Urinary bladder (tissue), 4 donors: ENCODE results near the gene B4GALNT4. TPM values are rescaled to one million over a fixed set of nuclear protein-coding genes. Genes with fewer than 3 reads are reported as not detected.
A peak's percentile ranks its signal among the peaks of the same experiment; 100 is the strongest.
"Not testable (repeated sequence)": the region's sequence is repeated elsewhere in the genome, so short reads cannot be mapped to it uniquely, and the experiment has no call there.

Experiments
- DNase-seq: peaks from one replicate; pipeline ENCODE4 v3.0.0-alpha.2; 2015; ENCODE audit errors: extremely low spot score
- H3K27ac ChIP-seq: one replicate; pipeline ENCODE4 v1.5.1; 2013; ENCODE audit warnings: low read depth, mild to moderate bottlenecking, moderate library complexity
- H3K36me3 ChIP-seq: one replicate; pipeline ENCODE4 v1.6.1; 2013; ENCODE audit warnings: mild to moderate bottlenecking, moderate library complexity; ENCODE audit not compliant: insufficient read depth
- H3K4me1 ChIP-seq: one replicate; pipeline ENCODE4 v1.6.1; 2013; ENCODE audit warnings: mild to moderate bottlenecking, moderate library complexity; ENCODE audit not compliant: insufficient read depth
- H3K4me3 ChIP-seq: one replicate; pipeline ENCODE4 v1.5.1; 2013; ENCODE audit warnings: low read depth, low read length
- WGBS: extraction: QIAGEN DNeasy Blood & Tissue Kit; methylation state at CpG from one replicate; pipeline ENCODE4 v1.1.7; 2013; 5-methylcytosine and 5-hydroxymethylcytosine counted together
- polyA plus RNA-seq: library from polyadenylated mRNA; stranded (reverse); fragments of 200-250 nt; gene quantifications from one replicate; pipeline ENCODE4 v1.2.3, GENCODE V29; 2013
- total RNA-seq: library from RNA; depleted of rRNA; stranded (reverse); fragments of >200 nt; gene quantifications from one replicate; pipeline ENCODE4 v1.2.3, GENCODE V29; 2014
- donor health status: healthy with polysubstance abuse.
- donor health status: healthy.

Gene B4GALNT4
- total and polyA plus RNA-seq, 2 donors = 5.1 to 13.4 TPM

DNA sequence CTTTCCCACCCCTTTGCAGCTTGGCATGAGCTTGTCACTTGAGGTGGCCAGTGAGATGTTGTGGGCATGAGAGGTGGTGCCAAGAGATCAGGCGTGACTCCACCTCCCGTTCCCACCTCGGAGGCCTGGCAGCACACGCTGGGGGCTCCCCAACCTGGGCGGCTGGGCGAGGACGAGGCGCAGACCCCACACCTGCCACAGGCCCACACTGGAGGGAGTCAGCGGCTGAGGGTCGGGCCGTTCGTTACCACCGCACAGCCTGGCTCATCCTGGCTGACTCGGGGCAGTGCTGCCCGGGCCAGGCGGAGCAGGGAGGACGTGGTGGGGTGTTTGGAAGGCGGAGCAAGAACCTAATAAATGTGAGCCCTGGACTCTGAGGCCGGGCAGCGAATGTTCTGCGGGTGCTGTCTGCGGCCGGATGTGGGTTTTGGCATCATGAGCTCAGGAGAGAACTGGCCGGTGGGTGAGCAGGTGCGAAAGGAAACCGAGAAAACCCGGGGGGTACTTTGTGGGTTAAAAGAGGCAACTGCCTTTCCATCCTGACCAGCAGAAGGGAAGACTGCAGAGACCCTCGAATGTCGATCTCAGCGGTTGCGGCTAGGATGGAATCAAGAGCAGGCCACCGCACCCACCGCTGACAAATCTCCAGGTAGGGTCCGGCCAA is 38.5 kb upstream of the B4GALNT4 start:
- Histone ChIP-seq H3K4me1 (no peaks in the 10 kb centered on the region), H3K27ac (no peak overlapping the region), H3K4me3 (no peak overlapping the region), H3K36me3 (no peaks in the 10 kb centered on the region)
- WGBS = 87% methylated on average over 34 of the region's 34 CpGs
- DNase-seq = no peak

DNA sequence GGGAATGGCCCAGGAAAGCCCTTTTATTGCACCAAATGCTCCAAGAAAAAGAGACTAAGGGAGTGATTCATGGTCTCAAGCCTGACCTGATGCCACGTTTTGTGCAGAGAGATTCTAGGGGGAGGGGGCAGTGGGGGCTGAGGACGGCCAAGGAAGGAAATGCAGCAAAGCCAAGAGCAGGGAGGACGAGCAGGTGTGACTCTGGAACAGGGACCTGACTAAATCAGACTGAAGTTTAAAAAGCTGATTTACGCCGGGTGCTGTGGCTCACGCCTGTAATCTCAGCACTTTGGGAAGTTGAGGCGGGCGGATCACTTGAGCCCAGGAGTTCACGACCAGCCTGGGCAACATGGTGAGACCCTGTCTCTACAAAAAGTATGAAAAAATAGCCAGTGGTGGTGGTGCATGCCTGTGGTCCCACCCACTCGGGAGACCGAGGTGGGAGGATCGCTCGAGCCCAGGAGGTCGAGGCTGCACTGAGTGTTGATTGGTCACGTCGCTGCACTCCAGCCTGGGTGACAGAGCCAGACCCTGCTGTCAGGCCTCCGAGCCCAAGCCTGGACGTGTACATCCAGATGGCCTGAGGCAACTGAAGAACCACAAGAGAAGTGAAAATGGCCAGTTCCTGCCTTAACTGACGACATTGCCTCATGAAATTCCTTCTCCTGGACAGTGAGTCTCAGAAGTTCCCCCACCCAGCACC is 37.8 kb upstream of the B4GALNT4 start:
- H3K4me3 ChIP-seq = no peak overlapping the region
- H3K4me1 ChIP-seq = no peaks in the 10 kb centered on the region
- DNase-seq = no peak
- WGBS = 86% methylated on average over 19 of the region's 19 CpGs
- H3K36me3 ChIP-seq = no peaks in the 10 kb centered on the region
- no peak overlapping the region for H3K27ac ChIP-seq

GRCh38 chr11:332651-333480 is 36.4 kb upstream of the B4GALNT4 start:
- H3K4me1 ChIP-seq = no peaks in the 10 kb centered on the region
- H3K4me3 ChIP-seq = no peak overlapping the region
- no peaks in the 10 kb centered on the region for H3K36me3 ChIP-seq
- H3K27ac ChIP-seq = no peak overlapping the region
- WGBS = 94% methylated on average over 23 of the region's 23 CpGs
- DNase-seq = no peak

DNA sequence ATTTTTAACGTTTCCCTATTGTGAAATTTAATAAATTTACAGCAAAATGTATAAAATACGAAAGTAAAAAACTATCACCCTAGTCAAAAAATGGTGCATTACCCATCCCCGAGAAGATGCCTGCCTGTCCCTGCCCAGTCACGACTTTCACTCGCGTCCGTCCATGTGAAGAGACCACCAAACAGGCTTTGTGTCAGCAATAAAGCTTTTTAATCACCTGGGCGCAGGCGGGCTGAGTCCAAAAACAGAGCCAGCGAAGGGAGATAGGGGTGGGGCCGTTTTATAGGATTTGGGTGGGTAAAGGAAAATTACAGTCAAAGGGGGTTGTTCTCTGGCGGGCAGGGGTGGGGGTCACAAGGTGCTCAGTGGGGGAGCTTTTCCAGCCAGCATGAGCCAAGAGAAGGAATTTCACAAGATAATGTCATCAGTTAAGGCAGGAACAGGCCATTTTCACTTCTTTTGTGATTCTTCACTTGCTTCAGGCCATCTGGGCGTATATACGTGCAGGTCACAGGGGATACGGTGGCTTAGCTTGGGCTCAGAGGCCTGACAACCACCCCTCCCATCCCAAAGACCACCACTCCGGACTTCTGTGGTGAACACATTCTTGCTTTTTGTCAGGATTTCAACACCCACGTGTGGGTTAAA is 35.6 kb upstream of the B4GALNT4 start:
- H3K36me3 ChIP-seq, H3K4me1 ChIP-seq, H3K4me3 ChIP-seq, DNase-seq: not testable (repeated sequence)
- peak overlapping the region; percentile 51 for H3K27ac ChIP-seq
- 85% methylated on average over 17 of the region's 17 CpGs for WGBS

- WGBS = 29% methylated on average over 25 of the region's 25 CpGs
- H3K4me3 ChIP-seq = no peak overlapping the region
- no peaks in the 10 kb centered on the region for H3K4me1 ChIP-seq
- H3K36me3 ChIP-seq = no peaks in the 10 kb centered on the region
- DNase-seq = no peak
- peak overlapping the region; percentile 51 for H3K27ac ChIP-seq
These were observed 34.9 kb upstream of the B4GALNT4 start for GRCh38 chr11:334264-334994.

GRCh38 chr11:335779-336658 is 33.3 kb upstream of the B4GALNT4 start:
- Histone ChIP-seq H3K27ac (peak overlapping the region; percentile 40), H3K36me3 (no peaks in the 10 kb centered on the region), H3K4me3 (no peak overlapping the region), H3K4me1 (no peaks in the 10 kb centered on the region)
- 35% methylated on average over 15 of the region's 15 CpGs for WGBS
- DNase-seq = no peak

DNA sequence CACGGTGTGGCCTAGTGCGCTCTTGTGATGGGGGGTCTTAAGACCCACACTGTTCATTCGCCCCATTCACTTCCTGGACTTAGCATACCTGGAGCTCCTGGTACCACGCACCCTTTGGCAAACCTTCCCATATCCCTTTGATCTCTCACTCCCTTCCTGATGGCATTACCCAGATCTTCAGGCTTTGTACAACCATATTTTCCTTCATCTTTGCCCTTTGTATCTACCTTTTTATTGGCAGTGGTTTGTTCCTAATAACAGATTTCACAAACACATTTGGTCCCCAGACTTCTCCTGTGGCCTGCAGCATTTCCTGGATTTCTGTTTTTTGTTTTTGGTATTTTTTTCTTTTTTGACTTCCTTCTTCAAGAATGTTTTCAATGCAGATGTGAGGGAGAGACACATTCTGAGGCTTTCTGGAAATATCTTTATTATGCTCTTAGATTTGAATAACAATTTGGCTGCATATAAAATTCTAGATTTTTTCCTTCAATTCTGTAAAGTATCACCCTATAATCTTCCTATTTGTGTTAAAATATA is 32.6 kb upstream of the B4GALNT4 start:
- Histone ChIP-seq H3K4me1 (no peaks in the 10 kb centered on the region), H3K4me3 (no peak overlapping the region), H3K27ac (peak overlapping the region; percentile 31), H3K36me3 (no peaks in the 10 kb centered on the region)
- 84% methylated on average over 4 of the region's 4 CpGs for WGBS
- no peak for DNase-seq

DNA sequence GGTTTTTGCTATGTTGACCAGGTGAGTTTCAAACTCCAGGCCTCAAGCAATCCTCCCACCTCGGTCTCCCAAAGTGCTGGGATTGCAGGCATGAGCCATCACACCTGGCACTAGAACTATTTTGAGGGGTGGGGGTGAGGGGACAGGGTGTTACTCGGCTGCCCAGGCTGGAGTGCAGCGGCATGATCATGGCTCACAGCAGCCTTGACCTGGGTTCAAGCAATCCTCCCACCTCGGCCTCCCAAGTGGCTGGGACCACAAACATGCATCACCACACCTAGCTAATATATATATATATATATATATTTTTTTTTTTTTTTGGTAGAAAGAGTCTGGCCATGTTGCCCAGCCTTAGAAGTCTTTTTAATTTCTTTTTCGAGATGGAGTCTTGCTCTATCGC is 31.6 kb upstream of the B4GALNT4 start:
- Histone ChIP-seq H3K27ac (no peak overlapping the region), H3K36me3 (no peaks in the 10 kb centered on the region), H3K4me3 (no peak overlapping the region), H3K4me1 (no peaks in the 10 kb centered on the region)
- no peak for DNase-seq
- 95% methylated on average over 6 of the region's 6 CpGs for WGBS

- Histone ChIP-seq H3K27ac (no peak overlapping the region), H3K4me3 (no peak overlapping the region), H3K36me3 (no peaks in the 10 kb centered on the region), H3K4me1 (no peaks in the 10 kb centered on the region)
- 92% methylated on average over 2 of the region's 2 CpGs for WGBS
- no peak for DNase-seq
These were observed 29.3 kb upstream of the B4GALNT4 start for GRCh38 chr11:339963-340362.

DNA sequence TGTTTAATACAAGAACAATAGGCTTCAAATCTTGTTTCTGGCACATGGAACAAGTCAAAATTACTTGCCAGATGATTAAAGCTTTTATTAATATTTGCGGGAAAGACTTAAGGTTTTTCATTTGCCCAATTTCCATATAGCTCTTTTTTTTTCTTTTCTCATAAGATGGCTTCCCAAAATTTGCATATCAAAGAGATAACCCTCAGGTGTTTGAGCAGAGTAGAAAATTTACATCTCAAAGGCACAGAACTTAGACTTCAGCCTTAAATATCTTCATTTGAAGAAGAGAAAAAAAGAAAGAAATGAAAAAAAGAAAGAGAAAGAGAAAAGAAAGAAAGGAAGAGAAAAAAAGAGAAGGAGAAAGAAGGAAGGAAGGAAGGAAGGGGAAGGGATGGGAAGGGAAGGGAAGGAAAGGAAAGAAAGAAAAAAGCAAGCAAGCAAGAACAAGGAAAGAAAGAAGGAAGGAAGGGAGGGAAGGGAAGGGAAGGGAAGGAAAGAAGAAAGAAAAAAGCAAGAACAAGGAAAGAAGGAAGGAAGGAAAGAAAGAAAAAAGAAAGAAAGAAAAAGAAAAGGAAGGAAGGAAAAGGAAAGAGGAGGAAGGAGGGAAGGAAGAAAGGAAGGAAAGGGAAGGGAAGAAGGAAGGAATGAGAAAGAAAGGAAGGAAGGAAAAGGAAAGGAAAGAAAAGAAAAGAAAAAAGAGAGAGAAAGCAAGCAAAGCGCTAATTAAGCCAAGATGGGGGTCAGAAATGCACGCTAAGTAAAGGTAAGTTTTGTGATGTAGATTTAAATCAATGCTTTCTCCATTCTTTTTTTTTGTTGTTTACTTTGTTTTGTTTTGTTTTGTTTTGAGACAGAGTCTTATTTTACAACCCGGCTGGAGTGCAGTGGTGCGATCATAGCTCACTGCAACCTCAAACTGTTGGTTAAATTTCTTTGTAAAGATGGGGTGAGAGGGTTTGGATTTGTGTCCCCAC is 28.5 kb upstream of the B4GALNT4 start:
- H3K4me3 ChIP-seq = no peak overlapping the region
- no peak for DNase-seq
- H3K27ac ChIP-seq = no peak overlapping the region
- no peaks in the 10 kb centered on the region for H3K4me1 ChIP-seq
- H3K36me3 ChIP-seq = no peaks in the 10 kb centered on the region
- WGBS = 84% methylated on average over 5 of the region's 5 CpGs

DNA sequence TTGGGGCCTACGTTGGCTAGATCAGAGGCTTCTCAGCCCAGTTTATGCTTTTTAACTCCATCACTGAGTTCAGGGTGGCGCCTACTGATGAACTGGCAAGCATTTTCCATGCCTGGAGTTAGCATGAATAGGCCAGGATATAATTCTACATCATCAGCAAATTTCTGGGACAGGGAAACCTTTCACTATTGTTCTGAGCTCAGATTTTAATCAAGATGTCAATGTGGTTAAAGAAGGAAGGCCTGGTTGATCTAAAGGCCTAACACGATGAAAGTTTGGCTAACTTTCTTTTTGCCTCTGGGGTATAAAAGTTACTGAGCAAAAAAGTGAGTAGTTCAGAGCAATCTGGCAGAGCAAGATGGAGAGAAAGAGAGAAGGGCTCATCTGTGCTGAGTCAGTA is 27.0 kb upstream of the B4GALNT4 start:
- no peaks in the 10 kb centered on the region for H3K36me3 ChIP-seq
- DNase-seq = no peak

More for the DNA sequence above, 27.0 kb upstream of the B4GALNT4 start:
- H3K4me3 ChIP-seq = no peak overlapping the region
- 79% methylated on average over 3 of the region's 3 CpGs for WGBS
- no peaks in the 10 kb centered on the region for H3K4me1 ChIP-seq
- no peak overlapping the region for H3K27ac ChIP-seq
